DMS153 treated with DMSO at 0.1 percent for 48 hours (cell line): ENCODE data around the gene NECTIN2.
"Not testable (repeated sequence)": the region's sequence is repeated elsewhere in the genome, so short reads cannot be mapped to it uniquely, and the experiment has no call there.

Experiments used
- DNase-seq: peaks from one replicate; lab custom pipeline; 2025; ENCODE audit not compliant: unreplicated experiment; lab: John Stamatoyannopoulos, UW

NECTIN2 gene

DNA sequence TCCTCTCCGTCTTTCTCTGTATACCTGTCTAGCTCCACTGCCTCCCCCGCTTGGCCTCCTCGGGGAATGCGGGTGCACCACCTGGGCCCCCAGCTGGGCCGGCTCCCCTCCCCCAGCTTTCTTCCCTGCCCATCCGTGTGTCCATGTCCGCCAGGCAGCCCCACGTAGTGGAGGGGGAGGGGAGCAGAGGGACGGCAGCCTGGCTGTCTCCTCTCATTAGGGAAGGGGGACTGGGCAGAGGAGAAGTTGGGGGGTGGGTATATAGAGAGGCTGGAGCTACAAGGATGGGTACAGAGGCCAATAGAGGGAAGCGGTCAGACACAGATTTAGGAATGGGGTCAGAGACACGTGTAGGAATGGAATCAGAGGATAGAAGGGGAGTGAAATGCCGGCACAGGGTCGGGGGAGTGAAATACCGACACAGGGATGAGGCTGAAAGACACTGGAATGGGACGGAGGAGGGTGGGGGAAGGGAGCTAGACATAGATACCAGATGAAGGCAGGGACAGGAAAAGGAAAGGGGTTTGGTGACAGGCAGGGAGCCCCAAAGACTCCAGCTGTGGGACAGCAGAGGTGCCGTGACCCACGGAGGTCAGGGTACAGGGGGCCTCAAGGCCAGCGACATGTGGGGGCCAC, 2.8 kb downstream of the NECTIN2 start:
- DNase-seq, result no peak

DNA sequence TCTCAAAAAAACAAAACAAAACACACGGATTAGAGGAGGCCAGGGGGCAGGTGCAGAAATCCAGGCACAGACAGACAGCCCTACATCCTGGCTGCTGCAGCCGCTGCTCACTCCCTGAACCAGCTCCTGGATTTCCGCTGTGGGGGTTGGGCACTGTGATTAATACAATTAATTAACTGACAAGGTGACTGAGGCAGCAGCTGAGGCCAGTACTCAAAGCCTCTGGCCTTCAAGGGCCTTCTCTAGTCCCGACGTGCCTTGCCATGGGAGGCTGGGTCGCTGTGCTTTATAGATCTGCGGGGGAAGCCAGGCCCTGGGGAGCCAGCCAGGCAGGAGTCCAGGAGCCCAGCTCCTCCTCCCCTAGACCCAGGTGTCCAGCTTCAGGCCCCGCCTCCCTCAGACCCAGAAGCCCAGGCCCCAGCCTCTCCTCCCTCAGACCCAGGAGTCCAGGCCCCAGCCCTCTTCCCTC, 4.6 kb downstream of the NECTIN2 start:
- DNase-seq, result no peak

DNA sequence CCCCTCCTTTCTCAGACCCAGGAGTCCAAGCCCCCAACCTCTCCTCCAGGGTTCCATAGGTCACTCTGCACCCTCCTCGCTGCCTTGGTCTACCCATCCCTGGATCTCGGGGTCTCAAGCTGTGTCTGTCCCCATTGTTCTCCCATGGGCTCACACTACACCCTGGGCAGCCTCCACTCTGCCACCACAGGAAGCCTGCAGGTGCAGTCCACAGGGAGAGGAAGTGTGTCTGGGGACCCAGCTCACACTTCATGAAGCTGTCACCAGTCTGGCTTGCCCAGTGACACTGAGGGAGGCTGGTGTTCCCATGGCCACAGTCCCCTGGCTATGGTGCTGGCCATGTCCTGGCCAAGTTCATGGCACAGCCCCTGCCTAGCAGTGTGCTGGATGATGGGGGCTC, 5.3 kb downstream of the NECTIN2 start:
- no peak for DNase-seq

DNA sequence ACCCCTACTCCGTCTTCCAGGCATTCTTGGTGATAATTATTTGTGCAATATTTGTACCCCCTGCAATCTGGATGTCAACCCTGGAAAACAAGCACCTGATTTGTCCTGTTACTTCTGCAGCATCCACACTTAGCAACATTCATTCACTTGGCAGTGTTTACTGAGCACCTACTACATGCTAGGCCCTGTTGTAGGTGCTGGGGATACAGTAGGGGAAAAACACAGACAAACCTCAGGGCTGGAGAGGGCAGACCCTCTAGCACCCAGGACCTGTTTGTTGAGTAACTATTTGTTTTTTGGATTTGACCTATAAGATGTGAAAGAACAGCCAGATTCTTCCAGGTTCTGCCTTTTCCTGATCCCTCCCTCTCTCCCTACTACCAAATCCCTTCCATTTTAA, 9.5 kb downstream of the NECTIN2 start:
- DNase-seq, result no peak

DNA sequence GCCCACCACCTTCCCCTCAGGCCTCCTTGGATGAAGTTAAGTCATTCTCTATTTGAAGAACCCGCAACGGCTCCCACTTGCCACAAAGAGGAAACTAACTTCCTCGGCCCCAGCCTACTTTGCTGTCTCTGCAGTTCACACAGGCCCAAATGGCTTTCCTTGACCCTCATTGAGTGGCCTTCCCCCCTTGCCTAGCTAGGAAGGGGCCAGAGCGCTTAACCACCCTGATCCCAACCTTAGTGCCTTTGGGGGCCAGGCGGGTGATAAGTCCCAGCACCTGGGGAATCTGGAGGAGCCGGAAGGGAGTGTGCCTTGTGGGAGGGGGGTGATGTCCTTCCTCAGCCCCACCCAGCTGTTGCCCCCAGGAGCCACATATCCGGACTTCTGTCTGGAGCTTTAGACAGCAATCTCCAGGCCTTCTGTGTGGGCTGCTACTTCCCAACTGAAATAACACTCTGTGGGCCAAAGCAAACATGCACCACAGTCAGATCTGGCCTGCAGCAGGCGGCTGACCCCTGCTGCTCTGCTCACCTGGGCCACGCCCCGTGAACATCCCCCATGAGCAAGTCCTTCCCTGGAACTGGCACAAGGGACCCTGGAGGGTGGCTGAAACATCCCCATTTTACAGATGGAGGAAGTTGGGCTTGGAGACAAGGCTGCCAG, 10.5 kb downstream of the NECTIN2 start:
- no peak for DNase-seq

DNA sequence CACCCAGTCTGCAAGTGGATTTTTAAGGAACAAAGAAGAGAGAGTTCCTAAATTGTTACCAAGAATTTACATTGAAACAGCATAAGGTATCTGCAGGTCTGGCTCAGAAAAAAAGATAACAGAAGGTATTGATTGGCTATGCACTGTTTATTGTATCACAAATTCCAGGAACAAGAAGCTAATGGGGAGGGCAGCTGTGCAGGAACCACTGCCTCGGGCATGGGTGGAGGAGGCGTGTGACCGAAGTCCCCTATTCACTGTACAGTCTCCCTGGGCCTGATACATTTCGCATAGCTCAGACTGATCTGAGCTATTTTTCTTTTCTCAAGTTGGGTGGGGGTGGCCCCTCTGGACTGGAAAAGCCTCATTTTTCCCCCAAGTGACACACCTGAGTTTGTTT, 11.7 kb downstream of the NECTIN2 start:
- DNase-seq, result no peak

DNA sequence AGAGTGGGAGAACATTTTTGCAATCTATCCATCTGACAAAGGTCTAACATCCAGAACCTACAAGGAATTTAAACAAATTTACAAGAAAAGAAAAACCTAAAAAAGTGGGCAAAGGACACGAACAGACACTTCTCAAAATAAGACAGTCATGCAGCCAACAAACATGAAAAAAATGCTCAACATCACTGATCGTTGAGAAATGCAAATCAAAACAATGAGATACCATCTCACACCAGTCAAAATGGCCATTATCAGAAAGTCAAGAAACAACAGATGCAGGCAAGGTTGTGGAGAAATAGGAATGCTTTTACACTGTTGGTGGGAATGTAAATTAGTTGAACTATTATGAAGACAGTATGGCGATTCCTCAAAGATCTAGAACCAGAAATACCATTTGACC, 15.5 kb downstream of the NECTIN2 start:
- DNase-seq, result not testable (repeated sequence)

DNA sequence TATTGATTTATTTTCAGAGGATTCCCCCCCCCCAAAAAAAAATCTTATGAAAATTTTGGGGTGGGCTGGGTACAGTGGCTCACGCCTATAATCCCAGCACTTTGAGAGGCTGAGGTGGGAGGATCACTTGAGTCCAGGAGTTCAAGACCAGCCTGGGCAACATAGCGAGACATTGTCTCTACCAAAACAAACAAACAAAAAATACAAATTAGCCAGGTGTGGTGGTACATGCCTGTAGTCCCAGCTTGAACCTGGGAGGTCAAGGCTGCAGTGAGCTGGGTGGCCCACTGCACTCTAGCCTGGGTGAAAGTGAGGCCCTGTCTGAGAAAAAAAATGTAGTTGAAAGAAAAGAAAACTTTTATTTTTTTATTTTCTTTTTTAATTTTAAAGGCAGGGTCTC, 17.9 kb downstream of the NECTIN2 start:
- DNase-seq, result no peak

DNA sequence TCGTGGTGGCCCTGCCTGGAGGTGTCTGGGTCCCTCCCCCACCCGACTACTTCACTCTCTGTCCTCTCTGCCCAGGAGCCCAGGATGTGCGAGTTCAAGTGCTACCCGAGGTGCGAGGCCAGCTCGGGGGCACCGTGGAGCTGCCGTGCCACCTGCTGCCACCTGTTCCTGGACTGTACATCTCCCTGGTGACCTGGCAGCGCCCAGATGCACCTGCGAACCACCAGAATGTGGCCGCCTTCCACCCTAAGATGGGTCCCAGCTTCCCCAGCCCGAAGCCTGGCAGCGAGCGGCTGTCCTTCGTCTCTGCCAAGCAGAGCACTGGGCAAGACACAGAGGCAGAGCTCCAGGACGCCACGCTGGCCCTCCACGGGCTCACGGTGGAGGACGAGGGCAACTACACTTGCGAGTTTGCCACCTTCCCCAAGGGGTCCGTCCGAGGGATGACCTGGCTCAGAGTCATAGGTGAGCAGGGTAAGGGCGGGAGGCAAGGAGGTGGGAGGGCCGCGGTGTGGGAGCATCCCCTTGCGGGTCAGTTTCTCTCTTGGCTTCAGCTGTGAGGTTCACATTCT, 19.2 kb downstream of the NECTIN2 start:
- DNase-seq, result no peak

DNA sequence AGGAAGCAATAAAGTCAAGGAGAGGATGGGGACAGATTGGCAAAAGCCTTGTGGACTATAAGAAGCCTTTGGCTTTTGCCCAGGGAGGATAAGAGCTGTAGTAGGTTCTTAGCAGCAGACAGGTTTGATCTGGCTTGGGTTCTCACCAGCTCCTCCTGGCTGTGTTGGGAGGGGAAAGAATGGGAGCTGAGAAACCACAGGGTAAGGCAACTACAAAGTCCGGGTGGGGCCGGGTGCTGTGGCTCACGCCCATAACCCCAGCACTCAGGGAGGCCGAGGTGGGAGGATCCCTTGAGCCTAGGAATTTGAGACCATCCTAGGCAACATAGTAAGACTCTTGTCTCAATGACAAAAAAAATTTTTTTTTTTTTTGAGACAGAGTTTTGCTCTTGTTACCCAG, 20.6 kb downstream of the NECTIN2 start:
- no peak for DNase-seq

DNA sequence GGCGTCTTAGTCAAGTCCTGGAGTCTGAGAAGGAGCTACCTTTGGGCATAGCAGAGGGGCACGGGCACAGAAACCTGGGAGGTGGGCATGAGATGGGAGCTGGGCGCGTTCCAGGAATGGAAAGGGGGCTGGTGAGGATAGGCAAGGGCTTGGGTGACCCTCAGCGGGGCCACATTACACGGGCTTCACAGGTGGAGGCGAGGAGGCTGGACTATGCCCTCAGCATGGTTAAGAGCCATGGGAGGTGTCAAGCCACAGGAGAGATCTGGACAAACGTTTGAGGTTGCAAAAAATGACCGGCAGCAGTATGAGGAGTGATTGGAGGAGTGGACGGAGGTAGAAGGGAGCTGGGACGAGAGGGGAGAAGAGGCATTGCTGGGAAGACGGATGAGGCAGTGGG, 21.5 kb downstream of the NECTIN2 start:
- no peak for DNase-seq

DNA sequence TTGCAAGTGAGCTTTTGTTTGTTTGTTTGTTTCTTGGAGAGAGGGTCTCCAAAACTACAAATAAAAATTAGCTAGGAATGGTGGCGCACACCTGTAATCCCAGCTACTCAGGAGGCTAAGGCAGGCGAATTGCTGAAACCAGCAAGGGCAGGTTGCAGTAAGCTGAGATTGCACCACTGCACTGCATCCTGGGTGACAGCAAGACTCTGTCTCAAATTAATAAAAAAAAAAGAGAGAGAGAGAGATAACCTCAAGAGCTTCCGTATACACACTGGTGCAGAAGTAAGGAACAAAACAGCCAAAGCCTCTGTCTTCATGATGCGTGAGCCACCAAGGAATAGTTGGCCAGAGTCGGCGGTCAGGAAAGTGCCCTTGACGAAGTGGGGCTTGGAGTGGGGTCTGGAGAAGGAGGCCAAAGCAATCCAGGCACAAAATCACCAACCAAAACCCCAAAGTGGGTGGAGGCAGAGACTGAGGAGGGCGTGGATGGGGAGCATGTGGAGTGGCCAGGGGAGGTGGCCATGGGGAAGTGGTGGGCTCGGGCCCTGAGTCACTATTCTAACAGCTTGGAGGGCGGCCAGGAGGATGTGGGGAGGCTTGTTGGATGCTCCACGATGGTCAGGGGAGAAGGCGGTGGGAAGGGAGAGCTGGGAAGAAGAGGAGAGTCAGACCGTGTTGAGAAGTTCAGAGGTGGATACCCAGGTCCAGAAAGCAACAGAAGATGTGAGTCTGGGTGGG, 23.8 kb downstream of the NECTIN2 start:
- DNase-seq, result no peak

DNA sequence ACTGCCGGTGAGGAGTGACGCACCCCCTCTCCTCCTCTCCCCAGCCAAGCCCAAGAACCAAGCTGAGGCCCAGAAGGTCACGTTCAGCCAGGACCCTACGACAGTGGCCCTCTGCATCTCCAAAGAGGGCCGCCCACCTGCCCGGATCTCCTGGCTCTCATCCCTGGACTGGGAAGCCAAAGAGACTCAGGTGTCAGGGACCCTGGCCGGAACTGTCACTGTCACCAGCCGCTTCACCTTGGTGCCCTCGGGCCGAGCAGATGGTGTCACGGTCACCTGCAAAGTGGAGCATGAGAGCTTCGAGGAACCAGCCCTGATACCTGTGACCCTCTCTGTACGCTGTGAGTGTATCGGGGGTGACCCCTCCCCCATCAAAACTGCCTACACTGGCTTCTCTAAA, 25.7 kb downstream of the NECTIN2 start:
- DNase-seq, result no peak

DNA sequence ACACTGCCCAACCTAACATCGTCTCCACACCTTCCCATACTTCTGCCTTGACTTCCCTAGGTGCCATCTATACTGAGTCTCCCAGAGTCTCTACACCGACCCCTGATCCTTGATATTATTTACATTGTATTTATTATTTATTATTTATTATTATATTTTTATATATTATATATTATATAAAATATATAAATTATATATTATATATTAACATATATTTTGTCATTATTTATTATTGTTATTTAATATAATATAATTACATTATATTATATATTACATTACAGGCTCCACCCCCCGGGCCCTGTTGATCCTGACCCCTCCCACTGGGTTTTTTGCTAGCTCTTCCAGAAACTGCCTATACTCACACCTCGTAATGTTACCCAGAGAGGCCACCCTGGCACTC, 26.6 kb downstream of the NECTIN2 start:
- DNase-seq, result no peak

DNA sequence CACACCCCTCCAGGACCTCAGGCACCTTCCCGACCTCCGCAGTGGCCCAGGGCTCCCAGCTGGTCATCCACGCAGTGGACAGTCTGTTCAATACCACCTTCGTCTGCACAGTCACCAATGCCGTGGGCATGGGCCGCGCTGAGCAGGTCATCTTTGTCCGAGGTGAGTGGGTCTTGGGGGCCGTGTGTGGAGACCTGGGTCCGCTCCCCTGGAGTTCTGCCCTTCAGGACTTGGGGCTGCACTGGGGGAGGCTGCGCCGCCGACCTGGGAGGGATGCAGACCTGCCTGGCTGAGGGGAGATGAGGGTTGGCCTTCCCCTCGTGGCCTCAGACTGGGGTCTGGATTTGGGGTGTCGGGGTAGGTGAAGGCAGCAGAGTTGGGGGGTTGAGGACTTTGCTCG, 28.2 kb downstream of the NECTIN2 start:
- no peak for DNase-seq

DNA sequence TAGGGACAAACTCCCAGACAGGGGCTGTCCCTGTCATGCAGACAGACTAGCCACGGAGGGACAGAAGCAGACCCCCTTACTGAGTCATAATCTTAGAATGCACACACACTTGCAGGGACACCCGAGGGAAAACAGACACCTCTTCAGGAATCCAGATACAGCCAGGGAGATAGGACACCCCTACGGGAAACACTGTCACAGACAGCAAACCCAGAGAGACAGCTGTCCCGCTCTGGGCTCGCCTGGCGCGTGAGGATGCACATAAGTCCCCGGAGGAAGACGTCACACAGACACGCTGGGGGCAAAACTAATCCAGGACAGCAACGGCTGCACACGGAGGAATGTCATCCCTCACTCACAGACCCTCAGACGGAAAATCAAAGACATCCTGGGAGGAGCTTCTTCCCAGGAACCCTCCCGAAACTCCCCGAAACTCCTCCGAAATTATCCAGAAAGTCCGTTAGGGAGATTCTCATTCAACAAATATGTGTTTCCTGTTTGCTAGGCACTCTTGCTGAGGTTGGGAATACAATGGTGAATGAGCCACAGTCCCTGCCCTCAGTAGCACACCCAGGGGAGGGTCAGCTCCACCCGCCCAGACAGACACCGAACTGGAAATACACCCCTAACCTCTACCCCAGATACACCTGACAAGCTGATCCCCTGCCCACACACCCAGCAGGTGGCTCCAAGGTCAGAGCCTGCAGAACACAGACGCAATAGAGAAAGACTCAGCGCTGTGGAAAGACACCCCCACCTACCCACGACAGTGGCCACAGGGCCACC, 29.8 kb downstream of the NECTIN2 start:
- no peak for DNase-seq

DNA sequence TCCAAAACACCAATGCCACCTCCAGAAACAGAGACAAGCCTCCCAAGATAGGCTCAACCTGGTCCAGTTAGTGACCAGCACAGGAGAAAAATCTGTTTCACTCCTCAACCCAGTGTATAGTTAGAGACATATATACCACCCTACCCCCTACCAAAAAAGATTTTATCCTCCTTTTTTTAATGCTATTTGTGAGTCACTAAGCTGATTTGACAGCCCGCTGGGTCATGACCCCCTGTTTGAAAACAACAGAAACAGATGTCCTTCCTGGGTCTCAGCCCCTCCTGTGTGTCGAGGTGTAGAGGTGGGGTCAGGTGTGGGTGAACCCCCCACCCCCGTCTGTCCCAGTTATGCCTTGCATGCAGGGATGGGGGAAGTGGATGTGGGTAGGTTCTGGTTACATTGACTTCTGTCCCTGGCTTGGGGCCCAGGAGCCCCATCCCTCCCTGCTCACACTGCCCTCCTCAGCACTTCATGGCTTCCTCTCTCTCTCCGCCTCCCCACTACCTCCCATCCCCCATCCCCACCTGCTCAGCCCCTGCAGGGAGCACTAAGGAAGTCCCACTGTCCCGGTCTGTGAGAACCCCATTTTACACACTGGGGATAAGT, 30.9 kb downstream of the NECTIN2 start:
- DNase-seq, result no peak

DNA sequence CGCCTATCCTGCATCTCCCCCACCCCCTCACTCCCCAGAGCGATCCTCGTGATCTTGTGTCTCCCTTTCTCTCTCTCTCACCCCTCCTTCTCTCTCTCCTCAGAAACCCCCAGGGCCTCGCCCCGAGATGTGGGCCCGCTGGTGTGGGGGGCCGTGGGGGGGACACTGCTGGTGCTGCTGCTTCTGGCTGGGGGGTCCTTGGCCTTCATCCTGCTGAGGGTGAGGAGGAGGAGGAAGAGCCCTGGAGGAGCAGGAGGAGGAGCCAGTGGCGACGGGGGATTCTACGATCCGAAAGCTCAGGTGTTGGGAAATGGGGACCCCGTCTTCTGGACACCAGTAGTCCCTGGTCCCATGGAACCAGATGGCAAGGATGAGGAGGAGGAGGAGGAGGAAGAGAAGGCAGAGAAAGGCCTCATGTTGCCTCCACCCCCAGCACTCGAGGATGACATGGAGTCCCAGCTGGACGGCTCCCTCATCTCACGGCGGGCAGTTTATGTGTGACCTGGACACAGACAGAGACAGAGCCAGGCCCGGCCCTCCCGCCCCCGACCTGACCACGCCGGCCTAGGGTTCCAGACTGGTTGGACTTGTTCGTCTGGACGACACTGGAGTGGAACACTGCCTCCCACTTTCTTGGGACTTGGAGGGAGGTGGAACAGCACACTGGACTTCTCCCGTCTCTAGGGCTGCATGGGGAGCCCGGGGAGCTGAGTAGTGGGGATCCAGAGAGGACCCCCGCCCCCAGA, 32.2 kb downstream of the NECTIN2 start:
- no peak for DNase-seq

DNA sequence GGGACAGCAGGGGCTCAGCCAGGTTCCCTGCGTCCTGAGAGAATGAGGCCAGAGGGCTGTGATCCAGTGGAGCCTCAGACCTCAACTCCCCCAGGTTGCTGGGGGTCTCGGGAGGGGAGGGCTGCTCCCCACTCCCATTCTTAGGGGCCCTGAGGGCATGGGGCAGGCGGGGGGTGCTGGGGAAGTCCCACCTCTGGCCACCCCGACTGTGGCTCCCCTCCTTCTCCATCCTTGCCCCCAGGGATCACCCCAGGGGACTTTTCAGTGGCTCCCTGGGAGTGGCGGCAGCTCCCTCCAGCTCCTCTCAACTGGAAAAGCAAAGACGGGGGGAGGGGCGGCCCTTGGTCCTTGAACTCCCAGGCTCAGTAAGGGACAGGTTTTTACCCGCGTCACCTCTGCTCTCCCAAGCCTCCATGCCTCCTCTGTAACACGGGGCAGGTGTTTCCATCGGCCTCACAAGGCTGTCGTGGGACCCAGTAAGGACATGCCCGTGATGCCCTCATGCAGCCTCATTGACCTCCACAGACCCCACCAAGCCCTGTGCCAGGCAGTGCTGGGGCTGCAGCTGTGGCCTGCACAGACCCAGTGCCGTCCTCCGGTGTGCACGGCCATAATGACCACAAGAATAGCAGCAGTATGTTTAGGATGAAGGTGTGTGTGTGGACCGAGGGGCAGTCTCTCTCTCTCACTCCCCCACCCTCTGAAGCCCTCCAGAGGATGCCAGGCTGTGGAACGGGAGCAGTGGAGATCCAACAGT, 33.4 kb downstream of the NECTIN2 start:
- DNase-seq, result no peak
